ENCODE results near the gene ZNF428. TPM values are rescaled to one million over a fixed set of nuclear protein-coding genes. Genes with fewer than 3 reads are reported as not detected.
"Not testable (repeated sequence)": the region's sequence is repeated elsewhere in the genome, so short reads cannot be mapped to it uniquely, and the experiment has no call there.

The ZNF428 gene
- polyA plus RNA-seq, 3 donors, result 3.8 to 5.6 (median 3.9) TPM

DNA sequence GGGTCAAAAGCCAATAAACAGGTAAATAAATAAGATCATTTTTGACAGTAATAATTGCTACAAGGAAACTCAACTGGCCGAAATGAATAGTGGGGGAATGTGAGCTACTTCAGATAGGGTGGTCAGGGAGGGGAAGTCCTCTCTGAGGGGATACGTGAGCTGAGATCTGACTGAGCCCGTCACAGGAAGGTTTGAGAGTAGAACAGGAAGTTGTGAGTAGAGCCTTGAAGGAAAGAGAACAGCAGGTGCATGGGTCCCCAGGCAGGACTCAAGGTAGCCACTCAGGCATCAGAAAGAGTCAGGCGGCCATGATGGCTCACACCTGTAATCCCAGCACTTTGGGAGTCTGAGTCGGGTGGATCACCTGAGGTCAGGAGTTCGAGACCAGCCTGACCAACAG lies 29.8 kb downstream of the ZNF428 start:
- peaks cover 6% of the 10 kb centered on the region for H3K79me2 ChIP-seq (ENCODE audit: insufficient read depth, low read length)
- no peak for DNase-seq
- H3K4me1 Mint-ChIP-seq, result peaks cover 8% of the 10 kb centered on the region

DNA sequence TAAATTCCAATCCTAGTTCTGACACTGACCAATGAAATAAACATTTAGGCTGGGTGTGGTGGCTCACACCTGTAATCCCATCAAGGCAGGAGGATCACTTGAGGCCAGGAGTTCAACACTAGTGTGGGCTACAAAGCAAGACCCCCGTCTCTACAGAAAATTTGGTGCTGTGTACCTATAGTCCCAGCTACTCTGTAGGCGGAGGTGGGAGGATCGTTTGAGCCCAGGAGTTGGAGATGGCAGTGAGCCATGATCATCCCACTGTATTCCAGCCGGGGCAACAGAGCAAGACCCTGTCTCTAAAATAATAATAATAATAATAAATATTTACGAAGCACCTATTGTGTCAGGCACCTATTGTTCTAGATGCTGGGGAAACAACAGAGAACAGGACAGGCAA lies 30.2 kb downstream of the ZNF428 start:
- TF ChIP-seq, protein P1, sequence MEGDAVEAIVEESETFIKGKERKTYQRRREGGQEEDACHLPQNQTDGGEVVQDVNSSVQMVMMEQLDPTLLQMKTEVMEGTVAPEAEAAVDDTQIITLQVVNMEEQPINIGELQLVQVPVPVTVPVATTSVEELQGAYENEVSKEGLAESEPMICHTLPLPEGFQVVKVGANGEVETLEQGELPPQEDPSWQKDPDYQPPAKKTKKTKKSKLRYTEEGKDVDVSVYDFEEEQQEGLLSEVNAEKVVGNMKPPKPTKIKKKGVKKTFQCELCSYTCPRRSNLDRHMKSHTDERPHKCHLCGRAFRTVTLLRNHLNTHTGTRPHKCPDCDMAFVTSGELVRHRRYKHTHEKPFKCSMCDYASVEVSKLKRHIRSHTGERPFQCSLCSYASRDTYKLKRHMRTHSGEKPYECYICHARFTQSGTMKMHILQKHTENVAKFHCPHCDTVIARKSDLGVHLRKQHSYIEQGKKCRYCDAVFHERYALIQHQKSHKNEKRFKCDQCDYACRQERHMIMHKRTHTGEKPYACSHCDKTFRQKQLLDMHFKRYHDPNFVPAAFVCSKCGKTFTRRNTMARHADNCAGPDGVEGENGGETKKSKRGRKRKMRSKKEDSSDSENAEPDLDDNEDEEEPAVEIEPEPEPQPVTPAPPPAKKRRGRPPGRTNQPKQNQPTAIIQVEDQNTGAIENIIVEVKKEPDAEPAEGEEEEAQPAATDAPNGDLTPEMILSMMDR (IDR thresholded peaks at IDR 0.05), result no peak
- H3K4me1 Mint-ChIP-seq, result peaks cover 12% of the 10 kb centered on the region
- H3K27ac Mint-ChIP-seq, result peak overlapping the region in 1 of 7 donors; percentile 35
- H3K36me3 Mint-ChIP-seq, result peaks cover 47 to 68% of the 10 kb centered on the region in 2 donors
- DNase-seq, result no peak
- Histone ChIP-seq H3K9me3 (replicated peaks in 1 of 2; ENCODE audit: control insufficient read depth in 1 of 2, insufficient read depth in 1 of 2, low read length in 2 of 2) (no peaks in the 10 kb centered on the region), H3K36me3 (replicated peaks in 1 of 2; ENCODE audit: control insufficient read depth in 1 of 2, insufficient read depth in 2 of 2, low read length in 2 of 2) (peaks cover 20 to 37% of the 10 kb centered on the region in 2 donors), H4K20me1 (ENCODE audit: insufficient read depth, low read length) (peaks cover 15% of the 10 kb centered on the region), H2AFZ (ENCODE audit: insufficient read depth, low read depth, low read length, poor library complexity, severe bottlenecking) (no peak overlapping the region), H3K79me2 (ENCODE audit: insufficient read depth, low read length) (peaks cover 6% of the 10 kb centered on the region), H3K27ac (ENCODE audit: low read depth in 1 of 2, low read length in 2 of 2) (no peak overlapping the region), H3K27me3 (ENCODE audit: control insufficient read depth in 2 of 2, insufficient read depth in 2 of 2, low read length in 2 of 2) (no peaks in the 10 kb centered on the region), H3K4me2 (replicated peaks; ENCODE audit: extremely low read depth, low read length, poor library complexity, severe bottlenecking) (no peak overlapping the region), H3K4me3 (replicated peaks in 1 of 3; ENCODE audit: low read depth in 2 of 3, low read length in 3 of 3) (no peak overlapping the region), H3K4me1 (ENCODE audit: control insufficient read depth in 1 of 2, insufficient read depth in 2 of 2, low read length in 2 of 2) (peaks cover 6 to 8% of the 10 kb centered on the region in 2 donors), H3K9ac (ENCODE audit: insufficient read depth, low read length, poor library complexity, severe bottlenecking) (no peak overlapping the region)
- no peak overlapping the region for H3K4me3 Mint-ChIP-seq
- intact Hi-C loops (cut with micrococcal nuclease), result no loop called here
- H3K27me3 Mint-ChIP-seq (ENCODE audit: low read depth in 3 of 3), result peaks cover 0 to 3% (median 0%) of the 10 kb centered on the region in 3 donors
- H3K9me3 Mint-ChIP-seq, result no peaks in the 10 kb centered on the region
- WGBS (ENCODE audit: insufficient coverage), result 100% methylated on average over 1 of the region's 5 CpGs

More for the DNA sequence above, 29.8 kb downstream of the ZNF428 start:
- Histone ChIP-seq H2AFZ (ENCODE audit: insufficient read depth, low read depth, low read length, poor library complexity, severe bottlenecking) (no peak overlapping the region), H3K9ac (ENCODE audit: insufficient read depth, low read length, poor library complexity, severe bottlenecking) (no peak overlapping the region), H3K4me2 (replicated peaks; ENCODE audit: extremely low read depth, low read length, poor library complexity, severe bottlenecking) (no peak overlapping the region), H4K20me1 (ENCODE audit: insufficient read depth, low read length) (peaks cover 15% of the 10 kb centered on the region), H3K27me3 (ENCODE audit: control insufficient read depth in 2 of 2, insufficient read depth in 2 of 2, low read length in 2 of 2) (no peaks in the 10 kb centered on the region), H3K9me3 (replicated peaks in 1 of 2; ENCODE audit: control insufficient read depth in 1 of 2, insufficient read depth in 1 of 2, low read length in 2 of 2) (no peaks in the 10 kb centered on the region), H3K4me1 (ENCODE audit: control insufficient read depth in 1 of 2, insufficient read depth in 2 of 2, low read length in 2 of 2) (peaks cover 7 to 11% of the 10 kb centered on the region in 2 donors), H3K4me3 (replicated peaks in 1 of 3; ENCODE audit: low read depth in 2 of 3, low read length in 3 of 3) (no peak overlapping the region), H3K27ac (ENCODE audit: low read depth in 1 of 2, low read length in 2 of 2) (no peak overlapping the region), H3K36me3 (replicated peaks in 1 of 2; ENCODE audit: control insufficient read depth in 1 of 2, insufficient read depth in 2 of 2, low read length in 2 of 2) (peaks cover 20 to 37% of the 10 kb centered on the region in 2 donors)
- Mint-ChIP-seq H3K27me3 (ENCODE audit: low read depth in 3 of 3) (peaks cover 0 to 3% (median 0%) of the 10 kb centered on the region in 3 donors), H3K9me3 (no peaks in the 10 kb centered on the region), H3K4me3 (no peak overlapping the region), H3K36me3 (peaks cover 47 to 68% of the 10 kb centered on the region in 2 donors), H3K27ac (peak overlapping the region in 2 of 7 donors; percentile 70 to 77)
- WGBS (ENCODE audit: insufficient coverage), result 31% methylated on average over 4 of the region's 6 CpGs
- intact Hi-C loops (cut with micrococcal nuclease), result loop anchor here in 1 of 2 donors (10.0 kb wide), 1 partner anchor 55 kb away; the partner anchor contains the start of gene ZNF575
- TF ChIP-seq, protein P1 (IDR thresholded peaks at IDR 0.05), result no peak

DNA sequence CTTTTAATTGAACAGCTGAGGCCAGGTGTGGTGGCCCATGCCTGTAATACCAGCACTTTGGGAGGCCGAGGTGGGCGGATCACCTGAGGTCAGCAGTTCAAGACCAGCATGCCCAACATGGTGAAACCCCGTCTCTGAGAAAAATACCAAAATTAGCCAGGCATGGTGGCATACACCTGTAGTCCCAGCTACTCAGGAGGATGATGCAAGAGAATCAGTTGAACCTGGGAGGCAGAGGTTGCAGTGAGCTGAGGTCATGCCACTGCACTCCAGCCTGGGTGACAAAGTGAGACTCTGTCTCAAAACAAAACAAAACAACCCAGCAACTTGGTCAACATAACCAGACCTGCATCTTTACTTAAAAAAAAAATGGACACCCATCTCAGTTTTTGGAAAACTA lies 32.4 kb downstream of the ZNF428 start:
- H4K20me1 ChIP-seq (ENCODE audit: insufficient read depth, low read length); H2AFZ ChIP-seq (ENCODE audit: insufficient read depth, low read depth, low read length, poor library complexity, severe bottlenecking); H3K27ac Mint-ChIP-seq; H3K9me3 ChIP-seq (replicated peaks in 1 of 2; ENCODE audit: control insufficient read depth in 1 of 2, insufficient read depth in 1 of 2, low read length in 2 of 2); H3K4me3 ChIP-seq (replicated peaks in 1 of 3; ENCODE audit: low read depth in 2 of 3, low read length in 3 of 3); H3K9ac ChIP-seq (ENCODE audit: insufficient read depth, low read length, poor library complexity, severe bottlenecking); H3K4me1 ChIP-seq (ENCODE audit: control insufficient read depth in 1 of 2, insufficient read depth in 2 of 2, low read length in 2 of 2); H3K4me2 ChIP-seq (replicated peaks; ENCODE audit: extremely low read depth, low read length, poor library complexity, severe bottlenecking); H3K27ac ChIP-seq (ENCODE audit: low read depth in 1 of 2, low read length in 2 of 2); DNase-seq; intact Hi-C loops (cut with micrococcal nuclease); H3K27me3 Mint-ChIP-seq (ENCODE audit: low read depth in 3 of 3); H3K9me3 Mint-ChIP-seq; H3K79me2 ChIP-seq (ENCODE audit: insufficient read depth, low read length); H3K27me3 ChIP-seq (ENCODE audit: control insufficient read depth in 2 of 2, insufficient read depth in 2 of 2, low read length in 2 of 2); H3K4me3 Mint-ChIP-seq: not testable (repeated sequence)
- peaks cover 9 to 16% of the 10 kb centered on the region in 2 donors for H3K36me3 ChIP-seq (replicated peaks in 1 of 2; ENCODE audit: control insufficient read depth in 1 of 2, insufficient read depth in 2 of 2, low read length in 2 of 2)
- Mint-ChIP-seq H3K36me3 (peaks cover 31 to 49% of the 10 kb centered on the region in 2 donors), H3K4me1 (peaks cover 11% of the 10 kb centered on the region)
- 100% methylated on average over 2 of the region's 3 CpGs for WGBS (ENCODE audit: insufficient coverage)
